ENCODE measurements around the gene HMGCR.

Gene HMGCR

GRCh38 chr5:75348241-75348640, 11.2 kb downstream of the HMGCR start:
- TF ChIP-seq CTCF (IDR thresholded peaks at IDR 0.05; ENCODE audit: extremely low read depth, missing control alignments), result no peak

DNA sequence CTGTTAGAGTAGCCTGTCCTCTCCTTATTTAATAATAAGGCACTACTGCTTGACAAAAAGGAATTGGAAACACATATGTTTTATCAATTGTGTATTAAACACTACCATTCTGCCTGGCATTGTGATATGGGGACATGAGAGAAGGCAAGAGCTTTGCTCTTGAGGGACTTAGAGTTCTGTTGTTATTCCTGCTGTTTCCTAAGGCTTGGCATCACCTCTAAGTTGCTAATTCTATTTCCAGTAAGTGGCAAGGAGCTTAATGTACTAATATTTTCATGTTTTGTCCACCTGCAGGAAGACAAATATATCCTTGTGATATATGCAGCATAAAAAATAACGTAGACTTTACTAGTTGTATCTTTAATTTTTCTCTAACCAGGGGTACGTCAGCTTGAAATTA, 12.6 kb downstream of the HMGCR start:
- no peak for DNase-seq (ENCODE audit: low spot score)
- no peak for TF ChIP-seq CTCF (IDR thresholded peaks at IDR 0.05; ENCODE audit: extremely low read depth, missing control alignments)

More at GRCh38 chr5:75348241-75348640, 11.2 kb downstream of the HMGCR start:
- no peak for DNase-seq (ENCODE audit: low spot score)

GRCh38 chr5:75351139-75351926, 14.3 kb downstream of the HMGCR start:
- no peak for TF ChIP-seq CTCF (IDR thresholded peaks at IDR 0.05; ENCODE audit: extremely low read depth, missing control alignments)
- no peak for DNase-seq (ENCODE audit: low spot score)

DNA sequence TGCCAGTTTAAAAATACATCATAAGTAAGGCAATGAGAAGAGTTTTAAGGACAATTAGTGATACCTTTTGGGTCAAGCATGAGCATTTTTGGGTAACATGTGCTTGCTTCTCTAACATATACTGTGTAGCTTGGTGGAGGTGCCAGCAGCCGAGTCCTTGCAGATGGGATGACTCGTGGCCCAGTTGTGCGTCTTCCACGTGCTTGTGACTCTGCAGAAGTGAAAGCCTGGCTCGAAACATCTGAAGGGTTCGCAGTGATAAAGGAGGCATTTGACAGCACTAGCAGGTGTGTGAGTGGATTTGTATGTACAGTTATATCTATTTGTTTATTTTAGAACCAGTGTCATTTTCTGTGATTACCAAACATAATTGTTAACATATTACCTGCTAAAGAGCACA, 18.2 kb downstream of the HMGCR start:
- TF ChIP-seq CTCF (IDR thresholded peaks at IDR 0.05; ENCODE audit: extremely low read depth, missing control alignments), result no peak
- DNase-seq (ENCODE audit: low spot score), result no peak

GRCh38 chr5:75356719-75357118, 19.7 kb downstream of the HMGCR start:
- TF ChIP-seq CTCF (IDR thresholded peaks at IDR 0.05; ENCODE audit: extremely low read depth, missing control alignments), result no peak
- DNase-seq (ENCODE audit: low spot score), result no peak

GRCh38 chr5:75358117-75358516, 21.1 kb downstream of the HMGCR start:
- TF ChIP-seq CTCF (IDR thresholded peaks at IDR 0.05; ENCODE audit: extremely low read depth, missing control alignments), result no peak
- no peak for DNase-seq (ENCODE audit: low spot score)

GRCh38 chr5:75361310-75361709, 24.3 kb downstream of the HMGCR start:
- no peak for TF ChIP-seq CTCF (IDR thresholded peaks at IDR 0.05; ENCODE audit: extremely low read depth, missing control alignments)
- no peak for DNase-seq (ENCODE audit: low spot score)
